AG04450 (cell line): ENCODE results near the gene CCDC51. TPM values are rescaled to one million over a fixed set of nuclear protein-coding genes. Genes with fewer than 3 reads are reported as not detected.
"Not testable (repeated sequence)": the region's sequence is repeated elsewhere in the genome, so short reads cannot be mapped to it uniquely, and the experiment has no call there.

Experiments
- CTCF ChIA-PET: fragments of 300-600, 350-600 bp; formaldehyde crosslinking; extraction: SDS; loops from one replicate; lab custom pipeline; 2022; ENCODE audit warnings: antibody characterized with exemption, inconsistent platforms; lab: Charles Lee
- POLR2A ChIA-PET: fragments of 350-600 bp; formaldehyde crosslinking; extraction: SDS; loops from one replicate; lab custom pipeline; 2021; ENCODE audit warnings: antibody characterized with exemption, inconsistent platforms; lab: Yijun Ruan, JAX
- DNase-seq: peaks from one replicate; pipeline ENCODE4 v3.0.0-alpha.2; 2011; ENCODE audit warnings: low read depth, low spot score
- H3K27ac ChIP-seq: one replicate; pipeline ENCODE4 v1.5.1; 2012; ENCODE audit warnings: low read depth, low read length, control low read depth
- H3K27me3 ChIP-seq: one replicate; pipeline ENCODE4 v1.6.0; 2012; ENCODE audit warnings: low read length; ENCODE audit not compliant: control insufficient read depth, insufficient read depth
- H3K4me3 ChIP-seq: 2 replicates; pipeline ENCODE4 v1.5.1; 2011; ENCODE audit warnings: mild to moderate bottlenecking, low read depth, low read length, control low read depth
- H3K9me3 ChIP-seq: 2 replicates; pipeline ENCODE4 v1.5.1; 2012; ENCODE audit warnings: low read length; ENCODE audit not compliant: control insufficient read depth, insufficient read depth
- CTCF ChIP-seq: IDR thresholded peaks from 2 replicates; pipeline ENCODE4 v1.5.1; 2011; ENCODE audit warnings: low read depth, low read length, control low read depth, inconsistent platforms
- polyA plus RNA-seq: library from polyadenylated mRNA; depleted of rRNA; stranded (reverse); fragments of >200 nt; gene quantifications from 2 replicates; pipeline ENCODE4 v1.2.3, GENCODE V29; 2011

The CCDC51 gene
- polyA plus RNA-seq, 1 experiment = 9.5 TPM

- TF ChIP-seq CTCF = no peak
- ChIA-PET POLR2A (no interaction called here), CTCF (interaction anchor here (0.6 kb wide), 1 partner anchor 73 kb away, joined by 3 read pairs; no protein-coding TSS in a partner anchor)
- Histone ChIP-seq H3K27ac (no peak overlapping the region), H3K9me3 (no peaks in the 10 kb centered on the region; the same call in 1 of the 2 replicates), H3K4me3 (no peak overlapping the region), H3K27me3 (no peaks in the 10 kb centered on the region)
- no peak for DNase-seq
Measured at GRCh38 chr3:48477959-48478520, 38.1 kb upstream of the CCDC51 start.

DNA sequence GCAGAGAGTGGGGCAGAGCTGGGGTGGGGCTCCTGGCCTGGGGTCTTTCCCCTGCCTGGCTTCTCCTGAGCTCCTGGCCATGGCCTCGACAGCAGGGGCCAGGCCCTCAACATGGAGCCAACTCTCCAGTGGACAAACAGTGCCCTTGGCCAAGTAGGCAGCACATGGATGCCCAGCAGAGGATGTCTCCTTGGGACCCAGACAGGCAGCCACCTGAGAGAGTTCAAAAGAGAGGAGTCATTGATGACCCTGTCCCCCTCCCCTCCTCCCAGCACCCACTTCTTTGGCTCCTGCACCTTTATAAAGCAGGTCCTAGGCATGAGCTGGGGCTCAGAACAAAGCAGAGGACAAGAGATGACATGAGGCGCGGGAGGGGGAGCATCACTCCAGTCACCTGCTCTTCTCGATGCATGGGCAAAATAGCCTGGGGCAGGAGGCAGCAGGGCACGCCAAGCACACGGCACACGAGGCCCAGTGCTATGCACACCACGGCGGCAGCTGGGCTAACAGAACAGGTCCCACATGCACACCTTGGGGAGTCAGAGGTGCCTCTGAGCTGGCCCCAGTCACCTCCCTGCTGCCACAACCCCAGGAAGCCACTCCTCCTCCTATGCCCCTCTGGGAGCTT is 36.6 kb upstream of the CCDC51 start:
- H3K27ac ChIP-seq = no peak overlapping the region
- H3K4me3 ChIP-seq = no peak overlapping the region
- ChIA-PET CTCF (no interaction called here), POLR2A (interaction anchor here (0.6 to 0.9 kb wide), 3 partner anchors 12 to 28 kb away, joined by 3 to 6 read pairs (median 4); partner anchors contain the start of gene SHISA5)
- H3K9me3 ChIP-seq = no peaks in the 10 kb centered on the region; the same call in 1 of the 2 replicates
- DNase-seq = no peak
- H3K27me3 ChIP-seq = no peaks in the 10 kb centered on the region
- no peak for TF ChIP-seq CTCF

DNA sequence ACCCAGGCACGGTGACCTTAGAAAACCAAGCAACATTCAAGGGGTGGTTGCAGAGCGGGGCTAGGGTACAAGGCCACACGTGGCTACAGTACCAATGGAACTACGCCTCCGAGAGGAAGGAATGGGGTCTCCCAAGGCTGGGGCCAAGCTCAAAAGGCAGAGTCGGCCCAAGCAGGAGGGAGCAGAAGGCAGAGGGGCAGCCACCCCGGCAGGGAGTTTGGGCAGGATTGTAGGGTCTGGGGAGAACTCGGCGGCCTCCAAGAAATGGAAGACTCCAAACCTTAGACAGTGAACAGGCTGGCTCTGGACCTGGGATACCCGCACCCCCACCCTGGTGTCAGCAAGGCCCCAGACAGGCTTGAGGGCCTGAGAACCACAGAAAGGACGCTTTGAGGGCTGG is 35.3 kb upstream of the CCDC51 start:
- ChIA-PET POLR2A (no interaction called here), CTCF (interaction anchor here (1.3 kb wide), 1 partner anchor 82 kb away, joined by 4 read pairs; the partner anchor contains the start of gene PFKFB4)
- Histone ChIP-seq H3K27ac (peak overlapping the region; percentile 11), H3K9me3 (no peaks in the 10 kb centered on the region; the same call in 1 of the 2 replicates), H3K27me3 (no peaks in the 10 kb centered on the region), H3K4me3 (no peak overlapping the region)
- no peak for DNase-seq
- no peak for TF ChIP-seq CTCF

GRCh38 chr3:48474619-48475018 is 34.7 kb upstream of the CCDC51 start:
- H3K27me3 ChIP-seq = no peaks in the 10 kb centered on the region
- no peak overlapping the region for H3K27ac ChIP-seq
- no peak for DNase-seq
- TF ChIP-seq CTCF = no peak
- ChIA-PET CTCF (interaction anchor here (1.3 to 2.7 kb wide), 2 partner anchors 75 to 82 kb away, joined by 4 to 11 read pairs; partner anchors contain the start of gene PFKFB4), POLR2A (no interaction called here)
- no peak overlapping the region for H3K4me3 ChIP-seq
- no peaks in the 10 kb centered on the region; the same call in 1 of the 2 replicates for H3K9me3 ChIP-seq

GRCh38 chr3:48474031-48474430 is 34.1 kb upstream of the CCDC51 start:
- H3K9me3 ChIP-seq, H3K27ac ChIP-seq, H3K27me3 ChIP-seq, H3K4me3 ChIP-seq, DNase-seq: not testable (repeated sequence)
- ChIA-PET CTCF (interaction anchor here (0.8 to 2.7 kb wide), 6 partner anchors 15 to 162 kb away, joined by 3 to 11 read pairs (median 4); partner anchors contain the start of genes PFKFB4 and SLC26A6), POLR2A (interaction anchor here (0.7 kb wide), 1 partner anchor 84 kb away, joined by 4 read pairs; no protein-coding TSS in a partner anchor)
